HCT116 (cell line): ENCODE measurements around the gene THSD7A. TPM values are rescaled to one million over a fixed set of nuclear protein-coding genes. Genes with fewer than 3 reads are reported as not detected.

ENCODE experiments used
- ATAC-seq: fragments of 200-7000 bp; cut with Tn5 transposase; 2 replicates; pipeline ENCODE4 v1.9.1; 2020; ENCODE audit warnings: mild to moderate bottlenecking, moderate library complexity
- BruUV-seq: library from RNA; stranded (reverse); fragments of 400-500 nt; replicated peaks from 2 replicates; lab custom pipeline; 2021; lab: Mats Ljungman, UMichigan
- CTCF ChIA-PET: fragments of 300-600 bp; sonication (Branson Sonifier 250); formaldehyde crosslinking; loops from one replicate; lab custom pipeline; 2021; ENCODE audit warnings: antibody characterized with exemption; lab: Charles Lee
- POLR2A ChIA-PET: fragments of 300-600, 350-600 bp; sonication (Branson Sonifier 250); formaldehyde crosslinking; loops from one replicate; lab custom pipeline; 2021; ENCODE audit warnings: antibody characterized with exemption; lab: Charles Lee
- RAD21 ChIA-PET, 2 experiments: fragments of 300-600 bp; sonication (Branson Sonifier 250); formaldehyde crosslinking; loops; one replicate each; lab custom pipeline; 2023; ENCODE audit warnings: low total read pairs in 2 of 2; ENCODE audit not compliant: uncharacterized antibody in 2 of 2, unreplicated experiment in 2 of 2, low non-redundant PET in 1 of 2; lab: Charles Lee
- DNase-seq: peaks from one replicate; pipeline ENCODE4 v3.0.0-alpha.2; 2010; ENCODE audit warnings: low read depth, low spot score
- H2AFZ ChIP-seq: fragments of 200-600 bp; shearing (Covaris generic), sonication (generic); 2 replicates; pipeline ENCODE4 v1.6.1; 2017; ENCODE audit warnings: low read depth, mixed run types, mixed read lengths, antibody characterized with exemption, low read length; ENCODE audit not compliant: poor library complexity, severe bottlenecking
- H3K27ac ChIP-seq: 2 replicates; pipeline ENCODE4 v1.5.1; 2012; ENCODE audit warnings: low read depth, low read length
- H3K27me3 ChIP-seq: fragments of 200-600 bp; sonication (generic); 2 replicates; pipeline ENCODE4 v1.6.1; 2016; ENCODE audit warnings: mixed run types, low read length, mixed read lengths; ENCODE audit not compliant: insufficient read depth
- H3K36me3 ChIP-seq, 2 experiments: fragments of 200-500 bp in 1 of 2; fragments of 200-600 bp in 1 of 2; sonication (Bioruptor generic) in 1 of 2; sonication (generic) in 1 of 2; 2 replicates each; pipeline versions ENCODE4 v1.5.1 to v1.6.1; 2014 to 2016; ENCODE audit warnings: low read length in 2 of 2, inconsistent platforms in 1 of 2, mixed read lengths in 1 of 2, mixed run types in 1 of 2; ENCODE audit not compliant: insufficient read depth in 2 of 2, control insufficient read depth in 1 of 2
- H3K4me1 ChIP-seq, 2 experiments: fragments of 200-600 bp in 1 of 2; sonication (generic) in 1 of 2; 2 replicates each; pipeline versions ENCODE4 v1.5.1 to v1.6.1; 2012 to 2017; ENCODE audit warnings: low read length in 2 of 2, inconsistent platforms in 1 of 2, mild to moderate bottlenecking in 1 of 2, mixed read lengths in 1 of 2, mixed run types in 1 of 2, moderate library complexity in 1 of 2; ENCODE audit not compliant: insufficient read depth in 2 of 2, control insufficient read depth in 1 of 2
- H3K4me2 ChIP-seq: fragments of 200-600 bp; sonication (generic); 2 replicates; pipeline ENCODE4 v1.6.1; 2017; ENCODE audit warnings: mixed run types, low read length, mixed read lengths
- H3K4me3 ChIP-seq, 2 experiments: fragments of 200-600 bp in 1 of 2; sonication (generic) in 1 of 2; replicated peaks in 1 of 2; 2 replicates each; pipeline ENCODE4 v1.5.1; 2011 to 2016; ENCODE audit warnings: low read length in 2 of 2, control low read depth in 1 of 2, low read depth in 1 of 2, mild to moderate bottlenecking in 1 of 2, mixed read lengths in 1 of 2, mixed run types in 1 of 2
- H3K79me2 ChIP-seq: fragments of 200-600 bp; sonication (generic); 2 replicates; pipeline ENCODE4 v1.6.1; 2017; ENCODE audit warnings: mild to moderate bottlenecking, mixed run types, low read length, moderate library complexity, mixed read lengths; ENCODE audit not compliant: insufficient read depth
- H3K9ac ChIP-seq: fragments of 200-600 bp; sonication (generic); 2 replicates; pipeline ENCODE4 v1.6.1; 2016; ENCODE audit warnings: low read length, mixed read lengths
- H3K9me2 ChIP-seq: fragments of 200-600 bp; sonication (generic), shearing (Covaris generic); 2 replicates; pipeline ENCODE4 v1.6.1; 2017; ENCODE audit warnings: mixed run types, mild to moderate bottlenecking, moderate library complexity; ENCODE audit not compliant: insufficient read depth
- H3K9me3 ChIP-seq, 2 experiments: fragments of 200-500 bp in 1 of 2; fragments of 200-600 bp in 1 of 2; sonication (Bioruptor generic) in 1 of 2; sonication (generic) in 1 of 2; 2 replicates each; pipeline ENCODE4 v1.6.1; 2014 to 2017; ENCODE audit warnings: low read length in 2 of 2, mixed read lengths in 2 of 2, inconsistent platforms in 1 of 2, low read depth in 1 of 2, mild to moderate bottlenecking in 1 of 2, mixed run types in 1 of 2, moderate library complexity in 1 of 2; ENCODE audit not compliant: control insufficient read depth in 1 of 2, insufficient read depth in 1 of 2
- H4K20me1 ChIP-seq: fragments of 200-600 bp; sonication (generic), shearing (Covaris generic); 2 replicates; pipeline ENCODE4 v1.6.1; 2017; ENCODE audit warnings: mixed run types, mild to moderate bottlenecking, moderate library complexity; ENCODE audit not compliant: insufficient read depth
- CEBPB ChIP-seq: IDR thresholded peaks from 2 replicates; pipeline ENCODE4 v1.6.1; 2012; ENCODE audit warnings: low read depth
- EGR1 ChIP-seq: IDR thresholded peaks from 2 replicates; pipeline ENCODE4 v1.6.1; 2012; ENCODE audit warnings: low read depth
- ELF1 ChIP-seq: IDR thresholded peaks from 2 replicates; pipeline ENCODE4 v1.6.1; 2012; ENCODE audit warnings: low read depth, borderline replicate concordance
- EZH2phosphoT487 ChIP-seq: fragments of 200-600 bp; IDR thresholded peaks from 2 replicates; pipeline ENCODE4 v1.6.1; 2018; ENCODE audit warnings: antibody characterized with exemption, borderline replicate concordance
- FOSL1 ChIP-seq: IDR thresholded peaks from 2 replicates; pipeline ENCODE4 v1.6.1; 2012; ENCODE audit warnings: low read depth
- POLR2A ChIP-seq: IDR thresholded peaks from 2 replicates; pipeline ENCODE4 v1.7.0; 2011; ENCODE audit warnings: borderline replicate concordance; ENCODE audit not compliant: insufficient read depth, insufficient read length; ENCODE audit errors: extremely low read depth
- POLR2AphosphoS5 ChIP-seq: IDR thresholded peaks from 2 replicates; pipeline ENCODE4 v1.6.1; 2011; ENCODE audit warnings: mild to moderate bottlenecking, low read depth, low read length, moderate library complexity
- REST ChIP-seq: IDR thresholded peaks from 2 replicates; pipeline ENCODE4 v1.6.1; 2012; ENCODE audit warnings: low read depth
- ZNF274 ChIP-seq: fragments of 200-500 bp; sonication (Bioruptor generic); IDR thresholded peaks from 2 replicates; pipeline ENCODE4 v1.6.1; 2014; ENCODE audit warnings: mild to moderate bottlenecking, low read depth, low read length, inconsistent platforms
- intact Hi-C: fragments of 100-400 bp; cut with micrococcal nuclease; formaldehyde crosslinking; loops from 2 replicates; pipeline ENCODE4 v1.10.0; 2022
- total RNA-seq: library from RNA; stranded (reverse); gene quantifications from one replicate; pipeline ENCODE4 v1.2.1, GENCODE V29; 2021; ENCODE audit not compliant: unreplicated experiment

Gene THSD7A
- total RNA-seq, 1 experiment from 2014 or later: 0.05 TPM

GRCh38 chr7:11881680-11882079, 49.7 kb upstream of the THSD7A start:
- no peaks in the 10 kb centered on the region for H3K9me3 ChIP-seq
- no peaks in the 10 kb centered on the region for H3K4me1 ChIP-seq
- no peak overlapping the region for H3K9ac ChIP-seq
- H3K4me2 ChIP-seq: no peak overlapping the region
- CTCF ChIA-PET: no interaction called here
- intact Hi-C loops: loop anchor here (5.0 kb wide), 1 partner anchor 156 kb away; no protein-coding TSS in a partner anchor
- BruUV-seq: no TSS peak
- ATAC-seq: no peak
- no peaks in the 10 kb centered on the region for H3K79me2 ChIP-seq
- H3K9me2 ChIP-seq: no peaks in the 10 kb centered on the region
- no peak overlapping the region for H3K27ac ChIP-seq
- DNase-seq: no peak
- H3K36me3 ChIP-seq: no peaks in the 10 kb centered on the region
- POLR2A ChIA-PET: no interaction called here
- H4K20me1 ChIP-seq: no peaks in the 10 kb centered on the region
- no peaks in the 10 kb centered on the region for H3K27me3 ChIP-seq
- H3K4me3 ChIP-seq: no peak overlapping the region
- TF ChIP-seq EZH2phosphoT487 (no peak), POLR2AphosphoS5 (no peak), REST (no peak), ELF1 (no peak), POLR2A (no peak), FOSL1 (no peak), EGR1 (no peak), CEBPB (no peak), ZNF274 (no peak)
- no peak overlapping the region for H2AFZ ChIP-seq
- RAD21 ChIA-PET: no interaction called here
